Sigmoid colon (tissue), 4 donors: ENCODE results near the gene CATSPERB.

Experiments used
- EP300 ChIP-seq, 4 donors: sonication (generic); formaldehyde crosslinking; IDR thresholded peaks; one replicate each; pipeline ENCODE4 v1.6.1; 2017; ENCODE audit warnings: antibody characterized with exemption in 4 of 4
- TF ChIP-seq, protein P1 (sequence below), 4 experiments: fragments of 450-650 bp in 3 of 4; fragments of 200-600 bp in 1 of 4; IDR thresholded peaks; one replicate each; pipeline ENCODE4 v1.5.1; 2016 to 2019; ENCODE audit warnings: antibody characterized with exemption in 4 of 4, mild to moderate bottlenecking in 3 of 4, moderate library complexity in 2 of 4

GRCh38 chr14:91575469-91576208, 156.2 kb downstream of the CATSPERB start:
- TF ChIP-seq, protein P1, sequence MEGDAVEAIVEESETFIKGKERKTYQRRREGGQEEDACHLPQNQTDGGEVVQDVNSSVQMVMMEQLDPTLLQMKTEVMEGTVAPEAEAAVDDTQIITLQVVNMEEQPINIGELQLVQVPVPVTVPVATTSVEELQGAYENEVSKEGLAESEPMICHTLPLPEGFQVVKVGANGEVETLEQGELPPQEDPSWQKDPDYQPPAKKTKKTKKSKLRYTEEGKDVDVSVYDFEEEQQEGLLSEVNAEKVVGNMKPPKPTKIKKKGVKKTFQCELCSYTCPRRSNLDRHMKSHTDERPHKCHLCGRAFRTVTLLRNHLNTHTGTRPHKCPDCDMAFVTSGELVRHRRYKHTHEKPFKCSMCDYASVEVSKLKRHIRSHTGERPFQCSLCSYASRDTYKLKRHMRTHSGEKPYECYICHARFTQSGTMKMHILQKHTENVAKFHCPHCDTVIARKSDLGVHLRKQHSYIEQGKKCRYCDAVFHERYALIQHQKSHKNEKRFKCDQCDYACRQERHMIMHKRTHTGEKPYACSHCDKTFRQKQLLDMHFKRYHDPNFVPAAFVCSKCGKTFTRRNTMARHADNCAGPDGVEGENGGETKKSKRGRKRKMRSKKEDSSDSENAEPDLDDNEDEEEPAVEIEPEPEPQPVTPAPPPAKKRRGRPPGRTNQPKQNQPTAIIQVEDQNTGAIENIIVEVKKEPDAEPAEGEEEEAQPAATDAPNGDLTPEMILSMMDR (IDR thresholded peaks at IDR 0.05) = no peak
- TF ChIP-seq EP300 (IDR thresholded peaks at IDR 0.05) = no peak
